BE2C (cell line): ENCODE measurements around the gene TTC33.

Experiments
- DNase-seq: peaks from one replicate; pipeline ENCODE4 v3.0.0-alpha.2; 2020
- H3K27me3 ChIP-seq: fragments of 250-450 bp; sonication (Bioruptor Pico); 2 replicates; pipeline ENCODE4 v1.5.1; 2020; ENCODE audit warnings: mild to moderate bottlenecking
- H3K36me3 ChIP-seq: fragments of 250-450 bp; sonication (Bioruptor Pico); 2 replicates; pipeline ENCODE4 v1.5.1; 2020; ENCODE audit warnings: mild to moderate bottlenecking
- H3K4me1 ChIP-seq: fragments of 250-450 bp; sonication (Bioruptor Pico); 2 replicates; pipeline ENCODE4 v1.5.1; 2020
- H3K4me3 ChIP-seq: 2 replicates; pipeline ENCODE4 v1.5.1; 2011; ENCODE audit warnings: low read depth, low read length
- H3K9me3 ChIP-seq: fragments of 250-450 bp; sonication (Bioruptor Pico); 2 replicates; pipeline ENCODE4 v1.5.1; 2020
- CTCF ChIP-seq: IDR thresholded peaks from 2 replicates; pipeline ENCODE4 v1.5.1; 2012; ENCODE audit warnings: mild to moderate bottlenecking, low read depth, low read length

TTC33 gene

DNA sequence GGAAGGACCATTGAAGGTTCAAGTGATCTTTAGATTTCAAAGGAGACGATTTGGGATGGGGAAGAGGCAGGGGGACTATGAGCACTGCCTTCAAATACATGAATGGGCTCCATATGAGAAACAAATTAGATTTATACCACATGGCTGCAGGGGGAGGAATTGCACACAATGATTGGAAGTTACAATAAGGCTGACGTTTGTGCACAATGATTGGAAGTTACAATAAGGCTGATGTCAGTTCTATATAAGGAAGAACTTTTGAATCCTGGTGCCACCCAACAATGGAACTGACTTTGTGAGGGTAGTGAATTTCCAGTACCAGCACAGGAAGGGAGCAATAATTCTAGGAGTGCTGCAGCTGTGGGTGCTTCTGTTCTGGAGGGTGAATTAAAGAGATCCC lies 171.7 kb downstream of the TTC33 start:
- Histone ChIP-seq H3K27me3 (peaks cover 3% of the 10 kb centered on the region; the same call in 1 of the 2 replicates), H3K4me3 (no peak overlapping the region), H3K36me3 (no peaks in the 10 kb centered on the region), H3K4me1 (no peaks in the 10 kb centered on the region), H3K9me3 (no peaks in the 10 kb centered on the region)
- TF ChIP-seq CTCF = no peak
- no peak for DNase-seq

DNA sequence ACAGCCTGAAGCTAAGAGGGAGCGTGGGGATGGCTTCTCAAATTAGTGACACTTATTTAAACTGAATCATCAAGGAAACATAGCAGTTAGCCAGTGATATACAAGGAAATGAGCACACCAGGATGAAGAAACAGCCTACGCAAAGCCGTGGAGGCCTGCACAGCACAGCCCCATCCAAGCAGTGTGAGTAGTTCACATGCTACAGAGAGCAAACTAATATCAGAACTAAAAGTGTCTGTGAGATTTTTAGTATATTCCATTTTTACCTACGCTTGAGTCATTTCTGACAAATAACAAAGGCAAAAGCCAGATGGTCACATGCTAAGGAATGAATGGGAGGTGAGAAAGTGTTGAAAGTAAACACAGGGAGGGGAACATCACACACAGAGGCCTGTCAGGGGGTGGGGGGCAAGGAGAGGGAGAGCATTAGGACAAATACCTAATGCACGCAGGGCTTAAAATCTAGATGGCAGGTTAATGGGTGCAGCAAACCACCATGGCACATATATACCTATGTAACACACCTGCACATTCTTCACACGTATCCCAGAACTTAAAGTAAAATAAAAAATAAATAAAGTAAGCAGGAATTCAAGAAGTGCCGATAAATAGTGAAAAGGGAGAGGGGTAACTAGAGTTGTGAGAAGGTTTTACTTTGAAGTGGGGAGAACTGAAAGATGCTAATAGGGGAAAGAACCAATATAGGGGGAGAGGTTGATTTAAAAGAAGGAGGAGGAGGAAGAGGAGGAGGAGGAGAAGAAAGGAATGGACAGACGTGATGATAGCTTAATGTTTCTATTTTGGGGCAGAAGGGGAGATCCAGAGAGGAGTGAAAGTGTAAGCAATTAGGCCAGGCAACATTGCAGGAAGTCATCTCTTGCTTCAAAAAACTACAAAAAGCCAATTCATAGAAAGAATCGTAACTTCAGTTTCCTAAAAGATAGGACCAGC lies 177.0 kb downstream of the TTC33 start:
- Histone ChIP-seq H3K27me3 (peaks cover 3% of the 10 kb centered on the region; the same call in 1 of the 2 replicates), H3K36me3 (no peaks in the 10 kb centered on the region), H3K4me3 (no peak overlapping the region), H3K9me3 (no peaks in the 10 kb centered on the region), H3K4me1 (no peaks in the 10 kb centered on the region)
- TF ChIP-seq CTCF = no peak
- no peak for DNase-seq

DNA sequence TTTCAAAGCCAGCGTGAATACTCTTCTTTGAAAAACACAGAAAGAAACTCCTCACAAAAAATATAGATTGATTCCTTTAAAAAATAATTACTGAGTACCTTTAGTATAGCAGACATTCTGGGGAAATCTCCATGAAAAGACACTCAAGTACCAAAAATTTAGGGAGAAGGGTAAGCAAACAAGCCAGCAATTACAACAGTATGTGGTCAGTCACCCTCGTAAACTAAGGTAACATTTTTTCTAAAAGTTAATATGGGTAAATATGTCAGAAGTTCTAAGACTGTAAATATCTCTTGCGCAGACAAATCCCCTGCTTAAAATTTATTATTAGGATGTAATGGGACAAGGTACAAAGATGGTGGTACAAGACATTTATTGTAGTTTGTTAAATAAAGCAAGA lies 178.0 kb downstream of the TTC33 start:
- H3K4me3 ChIP-seq = no peak overlapping the region
- DNase-seq = no peak
- H3K36me3 ChIP-seq = no peaks in the 10 kb centered on the region
- no peaks in the 10 kb centered on the region for H3K9me3 ChIP-seq
- peaks cover 3% of the 10 kb centered on the region; the same call in 1 of the 2 replicates for H3K27me3 ChIP-seq
- TF ChIP-seq CTCF = no peak
- no peaks in the 10 kb centered on the region for H3K4me1 ChIP-seq

DNA sequence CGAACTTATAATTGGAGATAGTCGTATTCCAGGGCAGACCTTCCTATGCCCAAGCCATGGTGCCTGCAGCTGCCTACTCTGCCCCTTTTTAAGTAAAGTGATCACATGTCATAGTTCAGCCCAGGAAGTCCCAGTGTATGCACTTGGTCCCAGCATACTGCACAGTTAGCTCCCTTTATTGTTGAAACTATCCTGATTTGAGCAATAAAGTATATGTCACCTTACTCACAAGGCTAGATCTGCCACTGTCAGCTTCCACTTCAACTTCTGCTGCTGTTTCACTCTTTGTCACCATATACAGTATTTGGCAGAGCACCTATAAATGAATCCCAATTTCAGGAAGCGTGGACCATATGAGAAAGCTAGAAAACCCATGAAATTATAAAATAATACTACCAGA lies 179.8 kb downstream of the TTC33 start:
- no peak for TF ChIP-seq CTCF
- Histone ChIP-seq H3K4me1 (no peaks in the 10 kb centered on the region), H3K36me3 (no peaks in the 10 kb centered on the region), H3K9me3 (no peaks in the 10 kb centered on the region), H3K27me3 (peaks cover 3% of the 10 kb centered on the region; the same call in 1 of the 2 replicates), H3K4me3 (no peak overlapping the region)
- DNase-seq = no peak

GRCh38 chr5:40575411-40575810 lies 180.3 kb downstream of the TTC33 start:
- H3K36me3 ChIP-seq = no peaks in the 10 kb centered on the region
- H3K4me1 ChIP-seq = no peaks in the 10 kb centered on the region
- TF ChIP-seq CTCF = no peak
- DNase-seq = no peak
- peaks cover 3% of the 10 kb centered on the region; the same call in 1 of the 2 replicates for H3K27me3 ChIP-seq
- no peaks in the 10 kb centered on the region for H3K9me3 ChIP-seq
- no peak overlapping the region for H3K4me3 ChIP-seq

DNA sequence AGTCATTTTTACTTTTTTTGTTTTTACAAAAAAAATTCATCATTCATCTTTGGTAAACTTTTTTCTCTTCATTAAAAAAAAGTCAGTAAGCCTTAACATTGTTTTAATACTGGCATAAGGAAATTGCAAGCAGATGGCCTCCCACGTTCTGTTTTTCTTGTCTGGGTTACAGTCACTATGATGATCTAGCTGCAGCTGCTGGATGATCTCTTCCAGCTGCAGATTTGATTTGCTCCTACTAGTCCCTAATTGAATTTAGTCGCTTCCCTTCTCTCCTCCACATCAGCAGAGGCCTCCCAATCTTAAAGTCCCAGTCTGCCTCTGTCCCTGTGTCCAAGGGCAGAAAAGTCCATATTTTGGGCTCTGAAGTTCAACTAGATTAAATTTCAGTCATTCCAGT lies 182.8 kb downstream of the TTC33 start:
- peak; percentile 32 for DNase-seq
- TF ChIP-seq CTCF = no peak
- Histone ChIP-seq H3K4me1 (no peaks in the 10 kb centered on the region), H3K4me3 (no peak overlapping the region), H3K27me3 (no peaks in the 10 kb centered on the region), H3K9me3 (no peaks in the 10 kb centered on the region), H3K36me3 (no peaks in the 10 kb centered on the region)
